NCI-H446 treated with DMSO at 0.1 percent for 48 hours (cell line): ENCODE data around the gene MTHFD2.
"Not testable (repeated sequence)": the region's sequence is repeated elsewhere in the genome, so short reads cannot be mapped to it uniquely, and the experiment has no call there.

Source experiments
- DNase-seq: peaks from one replicate; lab custom pipeline; 2025; lab: John Stamatoyannopoulos, UW

The MTHFD2 gene

DNA sequence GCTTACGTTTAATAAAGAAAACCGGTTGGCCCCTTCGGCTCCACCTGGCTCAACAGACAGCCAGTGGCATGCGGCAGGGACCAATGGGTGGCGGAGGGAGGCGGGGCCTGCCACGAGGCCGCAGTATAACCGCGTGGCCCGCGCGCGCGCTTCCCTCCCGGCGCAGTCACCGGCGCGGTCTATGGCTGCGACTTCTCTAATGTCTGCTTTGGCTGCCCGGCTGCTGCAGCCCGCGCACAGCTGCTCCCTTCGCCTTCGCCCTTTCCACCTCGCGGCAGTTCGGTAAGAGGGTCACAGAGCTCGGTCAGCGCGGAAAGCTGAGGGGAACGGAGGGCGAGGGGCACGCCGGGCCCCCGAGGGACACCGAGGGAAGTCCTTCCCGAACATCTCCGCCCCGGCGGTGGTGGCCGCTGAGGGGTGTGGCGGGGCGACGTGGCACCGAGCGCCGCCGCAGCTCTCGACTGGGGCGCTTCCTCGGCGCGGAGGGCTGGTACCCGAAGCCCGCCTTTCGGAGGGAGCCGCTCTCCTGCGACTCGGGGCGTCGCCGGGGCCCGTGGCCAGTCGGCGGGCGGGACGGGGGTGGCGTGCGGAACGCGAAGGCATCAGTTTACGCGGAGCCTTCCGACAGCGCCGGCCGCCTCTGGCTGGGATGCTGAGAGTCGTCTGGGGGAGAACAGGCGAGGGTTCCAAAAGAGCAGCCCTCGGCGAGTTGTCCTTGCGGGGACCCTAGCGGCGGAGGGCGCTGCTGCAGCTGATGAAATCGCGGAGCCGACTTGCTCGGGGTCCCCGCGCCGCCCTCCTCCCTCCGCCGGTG lies at the start of gene MTHFD2:
Gene MTHFD2 (plus strand): TSS at position 155 of the 814 bp plus-strand sequence. CDS start 27 bp downstream, at position 182.
- peak; percentile 95 for DNase-seq

DNA sequence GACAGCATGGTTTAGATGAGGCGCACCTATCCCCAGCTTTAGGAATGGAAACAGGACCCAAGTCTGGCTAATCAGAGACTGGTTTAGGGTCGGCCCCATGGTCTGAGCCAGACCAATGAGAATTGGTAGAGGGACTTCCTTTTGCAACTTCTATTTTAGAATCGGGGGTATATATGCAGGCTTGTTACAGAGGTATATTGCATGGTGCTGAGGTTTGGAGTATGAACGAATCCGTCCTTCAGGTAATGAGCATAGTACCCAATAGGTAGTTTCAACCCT lies 49.2 kb upstream of the MTHFD2 start:
- DNase-seq, result no peak

DNA sequence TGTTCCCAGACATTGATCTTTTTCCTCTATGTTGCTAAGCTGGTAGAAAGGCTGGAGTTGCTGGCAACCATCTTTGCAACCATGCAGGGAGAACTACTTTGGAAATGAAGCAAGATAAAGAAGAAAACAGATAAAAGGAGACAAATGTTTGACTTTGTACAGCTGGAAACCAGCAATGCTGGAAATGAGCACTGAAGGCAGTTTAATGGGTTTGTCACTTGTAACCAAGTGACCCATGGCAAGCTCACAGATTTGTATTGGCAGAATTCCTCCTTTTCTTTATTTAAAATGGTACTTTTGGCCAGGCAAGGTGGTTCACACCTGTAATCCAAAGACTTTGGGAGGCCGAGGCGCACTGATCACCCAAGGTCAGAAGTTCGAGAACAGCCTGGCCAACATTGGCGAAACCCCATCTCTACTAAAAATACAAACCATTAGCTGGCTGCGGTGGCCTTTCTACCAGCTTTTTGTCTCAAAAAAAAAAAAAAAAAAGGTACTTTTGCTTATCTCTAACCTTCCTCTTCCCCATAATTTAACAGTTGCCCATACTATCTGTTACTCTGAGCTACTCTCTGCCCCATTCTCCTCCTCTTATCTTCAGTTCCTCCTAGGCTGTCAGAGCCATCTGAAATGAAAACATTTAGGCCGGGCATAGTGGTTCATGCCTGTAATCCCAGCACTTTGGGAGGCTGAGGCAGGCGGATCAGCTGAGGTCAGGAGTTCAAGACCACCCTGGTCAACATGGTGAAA lies 48.7 kb upstream of the MTHFD2 start:
- DNase-seq, result no peak

DNA sequence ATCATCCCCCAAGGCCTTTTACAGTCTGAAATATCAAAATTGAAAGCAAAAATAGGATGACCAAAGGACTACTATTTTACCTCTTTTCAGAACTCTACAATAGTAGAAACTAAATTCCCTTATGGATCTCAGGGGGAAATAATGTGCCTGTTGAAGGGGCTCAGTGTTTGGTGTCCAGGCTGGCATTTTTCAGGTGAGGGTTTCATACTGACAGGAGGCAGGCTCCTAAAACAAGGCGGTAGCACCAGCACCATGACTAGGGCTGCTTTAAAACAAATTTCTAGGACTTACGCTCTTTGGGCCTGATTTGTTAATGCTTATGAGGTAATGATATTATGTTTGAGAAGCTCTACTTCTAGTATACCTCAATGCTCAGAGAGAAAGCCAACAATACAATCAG lies 45.5 kb upstream of the MTHFD2 start:
- no peak for DNase-seq

DNA sequence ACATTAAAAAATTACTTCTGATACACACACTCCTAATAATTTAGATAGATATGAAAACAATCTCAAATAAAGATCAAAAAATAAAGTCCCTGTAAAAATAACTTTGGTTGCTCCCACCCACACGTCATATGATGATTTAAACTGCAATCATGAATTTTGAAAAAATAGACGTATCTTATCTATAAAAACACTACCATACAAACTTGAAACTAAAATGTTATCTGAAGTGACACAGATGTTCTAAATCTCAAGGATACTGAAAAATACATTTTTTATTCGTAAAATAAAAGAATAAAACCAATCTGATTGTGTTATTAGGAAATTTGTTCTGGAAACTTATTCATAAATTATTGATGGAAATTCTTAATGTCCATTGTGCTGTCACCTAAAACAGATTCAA lies 42.6 kb upstream of the MTHFD2 start:
- DNase-seq, result no peak

DNA sequence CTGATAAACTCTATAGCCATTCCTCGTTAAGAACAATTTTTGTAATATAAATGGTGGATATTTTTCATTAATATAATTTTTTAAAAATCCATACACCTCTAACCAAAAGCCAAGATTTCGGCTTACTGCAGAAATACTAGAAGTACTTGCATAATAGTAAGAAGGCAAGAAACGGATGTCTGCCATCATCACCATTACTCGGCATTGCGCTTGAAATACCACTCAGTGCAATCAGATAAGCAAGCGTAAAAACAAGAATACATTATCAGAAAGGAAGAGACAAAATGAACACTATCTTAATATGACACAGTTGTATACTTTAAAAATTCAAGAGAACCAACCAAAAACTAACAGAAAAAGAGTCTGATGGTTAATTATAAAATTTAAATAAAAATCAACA lies 35.5 kb upstream of the MTHFD2 start:
- DNase-seq, result no peak

DNA sequence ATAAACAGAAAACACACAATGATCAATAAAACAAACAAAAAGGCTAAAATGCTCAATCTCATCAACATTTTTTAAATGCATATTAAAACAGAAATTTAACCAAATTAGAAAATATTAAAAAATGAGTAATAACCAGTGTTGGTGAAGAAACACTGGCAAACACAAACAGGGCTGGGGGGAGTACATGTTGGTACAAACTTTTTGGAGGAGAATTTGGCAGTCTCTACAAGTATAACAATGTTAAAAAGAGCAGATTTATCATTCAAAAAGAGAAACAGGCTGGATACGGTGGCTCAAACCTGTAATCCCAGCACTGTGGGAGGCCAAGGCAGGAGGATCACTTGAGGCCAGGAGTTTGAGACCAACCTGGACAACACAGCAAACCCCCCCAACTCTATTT lies 33.7 kb upstream of the MTHFD2 start:
- no peak for DNase-seq

DNA sequence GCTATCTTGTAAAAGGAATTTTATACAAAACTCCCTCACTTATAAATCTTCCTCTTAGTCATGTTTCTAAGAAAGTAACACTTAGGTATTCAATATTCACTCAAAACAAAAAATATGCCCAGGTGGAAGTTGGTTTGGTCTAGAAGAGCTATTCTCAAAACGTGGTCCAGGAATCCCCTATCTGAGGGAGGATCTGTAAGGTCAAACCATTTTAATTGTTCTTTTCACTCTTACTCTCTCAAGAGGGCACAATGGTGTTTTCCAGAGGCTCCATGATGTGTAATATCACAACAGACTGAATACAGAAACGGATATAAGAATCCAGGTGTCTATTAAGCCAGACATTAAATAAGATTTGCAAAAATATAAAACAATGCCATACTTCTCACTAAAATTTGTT lies 29.7 kb upstream of the MTHFD2 start:
- DNase-seq, result no peak

DNA sequence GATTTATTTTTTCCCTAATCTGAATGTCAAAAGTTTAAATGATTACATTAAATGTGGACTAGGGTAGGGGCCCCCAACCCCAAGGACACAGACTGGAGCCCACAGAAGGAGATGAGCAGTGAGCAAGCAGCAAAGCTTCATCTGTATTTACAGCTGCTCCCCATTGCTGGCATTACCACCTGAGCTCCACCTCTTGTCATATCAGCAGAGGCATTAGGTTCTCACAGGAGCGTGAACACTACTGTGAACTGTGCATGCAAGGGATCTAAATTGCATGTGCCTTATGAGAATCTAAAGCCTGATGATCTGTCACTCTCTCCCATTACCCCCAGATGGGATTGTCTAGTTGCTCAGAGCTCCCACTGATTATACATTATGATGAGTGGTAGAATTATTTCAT lies 23.5 kb upstream of the MTHFD2 start:
- DNase-seq, result no peak

DNA sequence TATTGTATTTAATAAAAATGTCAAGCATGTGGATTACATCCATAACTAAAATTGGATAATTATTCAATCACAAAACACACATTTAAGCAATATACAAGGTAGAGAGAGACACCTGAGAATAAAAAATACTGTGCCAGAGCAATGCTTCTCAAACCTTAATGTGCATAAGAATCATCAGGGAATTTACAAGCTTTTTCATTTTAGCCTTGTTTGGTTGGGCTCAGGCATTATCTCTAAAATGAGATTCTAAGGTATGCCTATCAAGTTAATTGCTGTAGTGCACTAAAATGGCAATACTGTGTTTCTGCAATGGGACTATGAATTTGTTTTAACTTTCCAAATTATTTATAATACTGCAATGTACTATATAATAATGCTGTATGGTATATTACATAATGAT lies 20.7 kb upstream of the MTHFD2 start:
- no peak for DNase-seq

DNA sequence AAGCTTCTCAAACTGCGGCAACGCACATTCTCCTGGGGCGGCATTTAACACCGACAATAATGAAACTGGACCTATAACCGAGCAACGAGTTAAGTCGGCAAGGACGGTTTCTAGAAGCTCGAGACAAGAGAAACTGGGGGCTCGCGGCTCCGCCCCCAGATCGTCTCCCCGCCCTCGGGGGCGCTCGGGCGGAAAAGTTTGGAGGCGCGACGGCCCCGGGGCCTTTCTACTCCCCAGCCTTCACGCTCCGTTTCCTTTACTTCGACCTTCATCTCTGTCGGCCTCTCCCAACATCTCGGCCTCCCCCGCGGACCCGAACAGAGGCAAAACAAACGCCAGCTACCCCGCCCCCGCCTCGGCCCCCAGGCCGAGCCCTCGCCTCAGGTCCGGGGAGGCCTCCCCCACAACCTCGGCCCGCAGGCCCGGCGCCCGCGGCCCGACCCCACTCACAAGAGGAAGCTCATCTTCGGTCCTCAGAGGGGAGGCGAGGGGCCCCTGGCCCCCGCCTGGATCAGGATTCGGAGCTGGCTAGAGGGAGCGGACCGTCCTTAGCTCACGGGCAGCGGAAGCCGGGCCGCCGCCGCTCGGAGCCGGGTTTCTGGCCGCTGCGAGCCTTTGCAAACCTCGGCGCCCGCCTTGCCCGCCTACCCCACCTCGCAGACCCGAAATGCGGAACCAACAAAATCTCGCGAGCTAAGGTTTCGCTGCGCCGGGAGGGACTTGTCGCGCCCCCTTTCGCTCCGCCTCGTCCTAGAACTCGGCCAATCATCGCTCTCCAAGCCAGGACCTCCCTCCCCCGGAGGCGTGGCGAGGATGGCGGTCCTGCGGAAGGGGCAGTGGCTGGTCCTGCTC lies 20.0 kb upstream of the MTHFD2 start, which contains the start of gene MOB1A:
Gene MOB1A (minus strand): TSS at position 669 of the 852 bp plus-strand sequence. CDS start 205 bp downstream, at position 464.
- DNase-seq, result peak; percentile 97

DNA sequence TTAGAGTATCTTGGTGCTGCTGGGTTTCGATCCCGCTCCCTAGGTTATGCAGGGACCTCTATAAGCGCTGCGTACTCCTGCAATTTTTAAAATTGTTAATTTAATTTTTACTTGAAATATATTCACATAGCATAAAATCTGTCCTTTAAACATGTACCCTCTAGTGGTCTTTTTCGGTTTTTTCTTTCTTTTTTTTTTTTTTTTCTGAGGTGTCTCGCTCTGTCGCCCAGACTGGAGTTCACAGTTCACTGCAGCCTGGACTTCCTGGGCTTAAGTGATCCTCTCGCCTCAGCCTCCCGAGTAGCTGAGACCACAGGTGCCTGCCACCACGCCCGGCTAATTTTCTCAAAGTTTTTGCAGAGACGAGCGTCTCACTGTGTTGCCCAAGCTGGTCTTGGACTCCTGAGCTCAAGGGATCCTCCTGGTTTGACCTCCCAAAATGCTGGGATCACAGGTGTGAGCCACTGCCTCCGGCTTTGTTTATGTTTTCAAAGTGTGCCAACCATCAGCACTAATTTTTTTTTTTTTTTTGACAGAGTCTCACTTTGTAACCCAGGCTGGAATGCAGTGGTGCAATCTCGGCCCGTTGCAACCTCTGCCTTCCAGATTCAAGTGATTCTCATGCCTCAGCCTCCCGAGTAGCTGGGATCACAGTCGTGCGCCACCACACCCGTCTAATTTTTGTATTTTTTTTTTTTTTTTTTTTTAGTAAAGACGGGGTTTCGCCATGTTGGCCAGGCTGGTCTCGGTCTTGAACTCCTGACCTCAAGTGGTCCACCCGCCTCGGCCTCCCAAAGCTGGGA lies 19.2 kb upstream of the MTHFD2 start:
- DNase-seq, result no peak

DNA sequence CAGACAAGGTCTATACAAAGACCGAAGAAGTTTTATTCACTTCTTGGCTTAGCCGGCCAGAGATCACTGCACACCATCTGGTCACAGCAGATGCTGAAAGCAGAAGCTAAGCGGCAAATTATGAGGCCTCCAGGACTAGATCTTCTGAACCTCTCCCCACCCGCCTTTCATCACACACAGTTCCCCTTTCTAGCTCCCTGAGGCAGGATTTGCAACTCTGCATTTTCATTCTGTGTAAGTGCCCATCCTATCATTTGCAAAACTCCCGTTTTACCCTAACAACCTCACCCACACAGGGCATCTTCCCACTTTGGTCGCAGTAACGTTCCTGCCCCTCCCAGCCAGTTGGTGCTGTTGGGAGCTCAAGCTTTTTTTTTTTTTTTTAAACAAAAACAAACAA lies 16.7 kb upstream of the MTHFD2 start:
- peak; percentile 91 for DNase-seq

DNA sequence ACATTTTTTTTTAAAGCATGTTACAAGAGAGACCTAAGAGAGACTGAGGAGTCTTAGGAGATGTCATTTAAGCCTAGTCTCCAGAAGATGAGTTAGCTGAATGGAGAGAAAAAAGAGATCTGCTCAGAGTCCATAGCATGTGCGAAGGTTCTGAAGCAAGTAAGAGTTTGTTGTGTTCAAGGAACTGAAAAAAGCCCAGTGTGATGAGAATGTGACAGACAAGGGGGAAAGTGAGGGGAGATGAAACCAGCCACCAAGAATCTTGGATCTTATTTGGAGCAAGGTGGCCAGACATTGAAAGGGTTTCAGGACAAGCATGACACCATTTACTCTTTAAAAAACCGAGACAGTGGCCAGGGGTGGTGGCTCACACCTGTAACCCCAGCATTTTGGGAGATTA lies 14.5 kb upstream of the MTHFD2 start:
- no peak for DNase-seq

DNA sequence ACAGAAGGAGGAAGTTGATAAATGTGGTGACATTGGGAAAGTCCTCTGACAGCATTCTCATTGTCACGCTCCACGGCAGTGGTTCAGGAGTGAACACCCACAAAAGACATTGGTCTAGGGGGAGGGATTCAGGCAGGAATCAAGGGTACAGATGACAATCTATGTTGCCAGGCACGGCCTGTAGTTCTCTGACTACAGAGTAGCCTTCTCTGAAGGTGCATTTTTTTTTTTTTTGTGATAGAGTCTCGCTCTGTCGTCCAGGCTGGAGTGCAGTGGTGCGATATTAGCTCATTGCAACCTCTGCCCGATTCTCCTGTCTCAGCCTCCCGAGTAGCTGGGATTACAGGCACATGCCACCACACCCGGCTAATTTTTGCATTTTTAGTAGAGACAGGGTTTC lies 12.4 kb upstream of the MTHFD2 start:
- DNase-seq, result no peak

DNA sequence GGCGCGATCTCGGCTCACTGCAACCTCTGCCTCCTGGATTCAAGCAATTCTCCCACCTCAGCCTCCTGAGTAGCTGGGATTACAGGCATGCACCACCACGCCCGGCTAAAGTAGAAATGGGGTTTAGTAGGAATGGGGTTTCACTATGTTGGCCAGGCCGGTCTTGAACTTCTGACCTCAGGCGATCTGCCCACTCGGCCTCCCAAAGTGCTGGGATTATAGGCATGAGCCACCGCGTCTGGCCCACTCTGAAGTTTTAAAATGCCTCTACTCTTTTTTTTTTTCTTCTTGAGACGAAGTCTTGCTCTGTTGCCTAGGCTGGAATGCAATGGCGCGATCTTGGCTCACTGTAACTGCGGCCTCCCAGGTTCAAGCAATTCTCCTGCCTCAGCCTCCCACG lies 11.7 kb upstream of the MTHFD2 start:
- not testable (repeated sequence) for DNase-seq

DNA sequence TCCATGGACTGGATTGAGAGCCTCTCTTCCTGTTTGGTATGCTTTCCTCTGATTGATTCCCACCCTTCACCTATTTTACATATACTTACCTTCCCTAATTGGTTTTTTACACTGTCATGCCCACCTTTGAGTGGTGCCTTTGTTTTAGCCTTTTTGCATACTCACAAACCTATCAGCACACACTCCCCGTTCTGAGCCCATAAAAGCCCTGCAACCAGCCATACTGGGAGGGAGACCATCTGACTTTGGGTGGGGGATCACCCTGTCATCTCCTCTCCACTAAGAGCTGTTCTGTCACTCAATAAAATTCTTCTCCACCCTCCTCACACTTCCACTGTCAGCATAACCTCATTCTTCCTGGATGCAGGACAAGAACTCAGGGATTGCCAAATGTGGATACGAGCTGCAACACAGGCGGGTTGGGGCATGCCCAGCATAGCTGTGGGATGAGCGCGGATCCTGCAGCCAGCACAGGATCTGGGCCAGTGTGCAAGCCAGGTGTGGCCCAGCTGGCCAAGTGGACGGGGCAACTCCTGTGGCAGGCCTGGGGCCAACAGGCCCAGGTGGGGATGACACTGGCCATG lies 10.3 kb upstream of the MTHFD2 start:
- DNase-seq, result peak; percentile 84

DNA sequence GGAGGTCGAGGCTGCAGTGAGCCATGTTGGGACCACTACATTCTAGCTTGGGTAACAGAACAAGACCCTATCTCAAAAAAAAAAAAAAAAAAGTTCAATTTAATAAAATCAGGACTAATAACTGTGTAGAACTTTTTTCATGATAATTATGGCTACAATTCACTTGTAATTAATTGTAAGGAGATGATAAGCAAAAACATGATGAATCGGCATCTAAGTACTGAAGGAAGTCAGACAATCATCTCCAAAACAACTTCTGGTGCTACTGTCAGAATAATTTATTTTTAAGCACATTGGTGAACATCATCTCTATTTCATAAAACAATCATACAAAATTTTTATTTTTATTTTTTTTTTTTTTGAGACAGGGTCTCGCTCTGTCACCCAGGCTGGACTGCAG lies 9.7 kb upstream of the MTHFD2 start:
- DNase-seq, result no peak

DNA sequence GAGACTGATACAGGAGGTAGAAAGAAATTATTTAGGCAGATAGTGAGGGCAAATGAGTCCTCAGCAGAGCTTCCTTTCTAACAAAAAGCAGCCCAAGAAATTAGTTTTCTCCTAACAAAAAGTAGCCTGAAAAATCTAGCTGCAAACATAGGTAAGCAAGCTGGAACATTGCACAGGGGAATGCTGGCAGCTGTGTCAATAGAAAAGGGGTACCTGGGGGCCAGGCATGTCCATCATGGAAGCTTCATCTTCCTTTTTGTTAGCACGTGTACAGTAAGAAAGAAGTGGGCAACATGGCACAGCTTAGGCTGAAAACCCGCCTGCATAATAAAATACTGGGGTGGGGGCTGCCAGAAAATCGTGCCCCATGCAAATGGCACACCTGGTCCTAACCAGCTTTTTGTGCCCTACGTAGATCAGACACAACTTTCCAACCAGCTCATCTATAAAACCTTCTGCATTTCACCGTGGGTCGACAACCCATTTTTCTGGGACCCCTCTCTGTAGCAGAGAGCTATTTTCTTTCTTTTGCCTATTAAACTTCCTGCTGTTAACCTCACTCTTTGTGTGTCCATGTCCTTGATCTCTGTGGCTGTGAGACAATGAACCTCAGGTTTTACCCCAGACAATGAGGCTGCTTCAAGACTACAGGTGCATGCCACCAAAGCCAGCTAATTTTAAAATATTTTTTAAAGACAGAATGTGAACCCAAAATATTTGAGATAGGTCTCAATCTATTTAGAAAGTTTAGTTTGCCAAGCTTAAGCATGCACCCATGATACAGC lies 6.6 kb upstream of the MTHFD2 start:
- no peak for DNase-seq

DNA sequence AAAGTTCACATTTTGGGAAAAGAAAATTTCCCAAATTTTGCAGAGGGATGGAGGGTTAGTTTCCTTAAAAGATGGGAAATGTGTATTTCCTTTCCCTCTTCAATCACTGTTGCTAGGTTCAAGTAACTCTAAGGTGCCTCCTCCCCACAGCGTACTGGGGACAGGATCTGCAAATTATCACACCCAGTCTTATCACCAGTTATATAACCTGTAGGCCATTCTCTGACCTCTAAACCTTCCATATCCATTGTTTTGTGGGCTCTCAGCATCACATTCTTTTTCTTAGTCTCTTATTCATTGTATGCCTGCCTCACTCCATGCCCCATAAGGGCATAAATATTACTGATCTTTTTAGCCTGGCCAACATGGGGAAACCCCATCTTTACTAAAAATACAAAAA lies 3.6 kb upstream of the MTHFD2 start:
- no peak for DNase-seq

DNA sequence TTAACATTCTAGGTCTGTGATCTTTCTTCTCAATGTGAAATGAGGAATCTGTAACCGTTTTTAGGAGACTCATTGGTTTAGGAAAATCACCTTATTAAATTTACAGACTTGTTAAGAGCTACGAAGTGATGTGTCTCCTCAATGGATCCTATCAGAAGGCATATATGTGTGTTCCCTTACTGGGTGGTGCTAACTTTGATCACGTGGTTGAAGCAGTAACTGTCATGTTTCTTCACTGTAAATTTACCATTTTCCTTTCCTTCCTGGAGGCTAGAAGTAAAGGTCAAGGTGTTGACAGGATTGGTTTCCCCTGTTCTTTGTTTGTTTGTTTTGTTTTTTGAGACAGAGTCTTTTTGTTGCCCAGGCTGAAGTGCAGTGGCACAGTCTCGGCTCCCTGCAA lies 1.4 kb upstream of the MTHFD2 start:
- DNase-seq, result no peak
